Mammary epithelial cell (primary cell): ENCODE measurements around the gene HIBCH.

Experiments used
- EZH2 ChIP-seq: IDR thresholded peaks from 2 replicates; pipeline ENCODE4 v1.6.1; 2012; ENCODE audit warnings: low read length, inconsistent platforms, borderline replicate concordance
- TF ChIP-seq, protein P1 (sequence below), 2 donors: IDR thresholded peaks in 1 of 2; conservative IDR thresholded peaks in 1 of 2; 2 replicates each; pipeline ENCODE4 v1.5.1; 2011 to 2012; ENCODE audit warnings: inconsistent platforms in 2 of 2, low read length in 2 of 2, mild to moderate bottlenecking in 2 of 2, control low read depth in 1 of 2, low read depth in 1 of 2; ENCODE audit not compliant: insufficient read depth in 1 of 2; ENCODE audit errors: extremely low read depth in 1 of 2

DNA sequence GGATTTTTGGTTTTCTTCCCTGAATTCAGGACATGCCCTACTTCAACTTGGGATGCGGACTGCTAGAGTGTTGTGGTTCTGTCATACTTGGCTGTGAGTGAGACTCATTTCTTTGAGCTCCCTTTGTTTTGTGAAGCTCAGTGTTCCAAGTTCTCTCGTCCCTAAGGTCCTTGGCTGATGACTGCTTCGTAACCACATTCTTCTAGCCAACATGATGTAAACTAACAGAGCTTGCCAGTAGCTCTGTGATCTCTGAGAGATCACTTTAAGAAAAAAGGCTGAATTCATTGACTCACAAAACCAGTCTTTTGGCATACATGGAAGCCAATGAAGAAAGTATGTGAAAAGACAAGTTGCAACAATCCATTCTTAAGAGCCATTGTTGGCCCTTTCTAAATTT, 160.2 kb downstream of the HIBCH start:
- TF ChIP-seq, protein P1, sequence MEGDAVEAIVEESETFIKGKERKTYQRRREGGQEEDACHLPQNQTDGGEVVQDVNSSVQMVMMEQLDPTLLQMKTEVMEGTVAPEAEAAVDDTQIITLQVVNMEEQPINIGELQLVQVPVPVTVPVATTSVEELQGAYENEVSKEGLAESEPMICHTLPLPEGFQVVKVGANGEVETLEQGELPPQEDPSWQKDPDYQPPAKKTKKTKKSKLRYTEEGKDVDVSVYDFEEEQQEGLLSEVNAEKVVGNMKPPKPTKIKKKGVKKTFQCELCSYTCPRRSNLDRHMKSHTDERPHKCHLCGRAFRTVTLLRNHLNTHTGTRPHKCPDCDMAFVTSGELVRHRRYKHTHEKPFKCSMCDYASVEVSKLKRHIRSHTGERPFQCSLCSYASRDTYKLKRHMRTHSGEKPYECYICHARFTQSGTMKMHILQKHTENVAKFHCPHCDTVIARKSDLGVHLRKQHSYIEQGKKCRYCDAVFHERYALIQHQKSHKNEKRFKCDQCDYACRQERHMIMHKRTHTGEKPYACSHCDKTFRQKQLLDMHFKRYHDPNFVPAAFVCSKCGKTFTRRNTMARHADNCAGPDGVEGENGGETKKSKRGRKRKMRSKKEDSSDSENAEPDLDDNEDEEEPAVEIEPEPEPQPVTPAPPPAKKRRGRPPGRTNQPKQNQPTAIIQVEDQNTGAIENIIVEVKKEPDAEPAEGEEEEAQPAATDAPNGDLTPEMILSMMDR (conservative IDR thresholded peaks at IDR 0.05 in 1 of 2, IDR thresholded peaks at IDR 0.05 in 1 of 2; ENCODE audit: extremely low read depth in 1 of 2, insufficient read depth in 1 of 2, low read depth in 1 of 2, low read length in 2 of 2): no peak
- TF ChIP-seq EZH2: no peak
